SHP77 treated with DMSO at 0.1 percent for 48 hours (cell line): ENCODE measurements around the gene ENDOD1.
"Not testable (repeated sequence)": the region's sequence is repeated elsewhere in the genome, so short reads cannot be mapped to it uniquely, and the experiment has no call there.

ENCODE experiments used
- DNase-seq: peaks from one replicate; lab custom pipeline; 2025; lab: John Stamatoyannopoulos, UW

The ENDOD1 gene

GRCh38 chr11:95104121-95104830 is 14.6 kb downstream of the ENDOD1 start:
- DNase-seq, result no peak

GRCh38 chr11:95104856-95105255 is 15.2 kb downstream of the ENDOD1 start:
- no peak for DNase-seq

- DNase-seq, result no peak
Measured at GRCh38 chr11:95108159-95108611, 18.5 kb downstream of the ENDOD1 start.

- DNase-seq, result no peak
Measured at GRCh38 chr11:95108671-95109551, 19.3 kb downstream of the ENDOD1 start.

GRCh38 chr11:95111471-95111870 is 21.8 kb downstream of the ENDOD1 start:
- not testable (repeated sequence) for DNase-seq

GRCh38 chr11:95111923-95112540 is 22.4 kb downstream of the ENDOD1 start:
- no peak for DNase-seq

GRCh38 chr11:95115597-95115996 is 26.0 kb downstream of the ENDOD1 start:
- no peak for DNase-seq

GRCh38 chr11:95119361-95120060 is 29.9 kb downstream of the ENDOD1 start:
- DNase-seq, result no peak

- DNase-seq, result no peak
Measured at GRCh38 chr11:95121698-95122097, 32.1 kb downstream of the ENDOD1 start.

GRCh38 chr11:95123556-95123955 is 33.9 kb downstream of the ENDOD1 start:
- no peak for DNase-seq

- no peak for DNase-seq
Measured at GRCh38 chr11:95128602-95129001, 39.0 kb downstream of the ENDOD1 start.

- DNase-seq, result no peak
Measured at GRCh38 chr11:95132956-95133355, 43.3 kb downstream of the ENDOD1 start.

- DNase-seq, result no peak
Measured at GRCh38 chr11:95134491-95134890, 44.8 kb downstream of the ENDOD1 start.

GRCh38 chr11:95135155-95135554 is 45.5 kb downstream of the ENDOD1 start:
- DNase-seq, result no peak

GRCh38 chr11:95135880-95136279 is 46.2 kb downstream of the ENDOD1 start:
- DNase-seq, result no peak

- not testable (repeated sequence) for DNase-seq
Measured at GRCh38 chr11:95136747-95137146, 47.1 kb downstream of the ENDOD1 start.

GRCh38 chr11:95137299-95137698 is 47.7 kb downstream of the ENDOD1 start:
- DNase-seq, result no peak

- no peak for DNase-seq
Measured at GRCh38 chr11:95138448-95138847, 48.8 kb downstream of the ENDOD1 start.

GRCh38 chr11:95140397-95141033 is 50.9 kb downstream of the ENDOD1 start:
- DNase-seq, result no peak

- no peak for DNase-seq
Measured at GRCh38 chr11:95142431-95142830, 52.8 kb downstream of the ENDOD1 start.

GRCh38 chr11:95143106-95143681 is 53.5 kb downstream of the ENDOD1 start:
- no peak for DNase-seq
